Loucy (cell line): ENCODE measurements around the gene ABHD12.

Experiments used
- CTCF ChIP-seq: fragments of 200-600 bp; sonication (generic); conservative IDR thresholded peaks from 2 replicates; pipeline ENCODE4 v1.5.1; 2014; ENCODE audit warnings: mild to moderate bottlenecking, antibody characterized with exemption, low read length
- EZH2phosphoT487 ChIP-seq: fragments of 200-600 bp; IDR thresholded peaks from 2 replicates; pipeline ENCODE4 v1.6.1; 2018; ENCODE audit warnings: antibody characterized with exemption, mild to moderate bottlenecking, moderate library complexity, borderline replicate concordance

GRCh38 chr20:25353747-25354705, 36.6 kb downstream of the ABHD12 start:
- no peak for TF ChIP-seq CTCF
- no peak for TF ChIP-seq EZH2phosphoT487
